ENCODE data around the gene DTD1.

Gene DTD1

GRCh38 chr20:18793625-18794427, 206.0 kb downstream of the DTD1 start:
- DNase-seq (ENCODE audit: low read depth): peak; percentile 89

- DNase-seq (ENCODE audit: low read depth): no peak
Observed at GRCh38 chr20:18794428-18794787, 206.6 kb downstream of the DTD1 start.

GRCh38 chr20:18795366-18795765, 207.5 kb downstream of the DTD1 start:
- DNase-seq (ENCODE audit: low read depth): no peak

- DNase-seq (ENCODE audit: low read depth): no peak
Observed at GRCh38 chr20:18796282-18796833, 208.5 kb downstream of the DTD1 start.

GRCh38 chr20:18801516-18801915, 213.7 kb downstream of the DTD1 start:
- DNase-seq (ENCODE audit: low read depth): no peak

GRCh38 chr20:18802012-18802634, 214.3 kb downstream of the DTD1 start:
- DNase-seq (ENCODE audit: low read depth): no peak

GRCh38 chr20:18805881-18806280, 218.0 kb downstream of the DTD1 start:
- peak; percentile 84 for DNase-seq (ENCODE audit: low read depth)

GRCh38 chr20:18808712-18809111, 220.9 kb downstream of the DTD1 start:
- no peak for DNase-seq (ENCODE audit: low read depth)

GRCh38 chr20:18811186-18811585, 223.3 kb downstream of the DTD1 start:
- DNase-seq (ENCODE audit: low read depth): no peak

GRCh38 chr20:18811904-18812303, 224.1 kb downstream of the DTD1 start:
- DNase-seq (ENCODE audit: low read depth): no peak

GRCh38 chr20:18813483-18813882, 225.6 kb downstream of the DTD1 start, which contains the start of gene SCP2D1:
Gene SCP2D1 (plus strand): TSS chr20:18813783. CDS start chr20:18813816, 33 bp downstream.
- DNase-seq (ENCODE audit: low read depth): no peak

- DNase-seq (ENCODE audit: low read depth): no peak
Observed at GRCh38 chr20:18815194-18815942, 227.5 kb downstream of the DTD1 start.

Data from amniotic epithelial cell (primary cell).